GM23248 (cell line): ENCODE results near the gene AP1S3.

Experiments used
- EZH2 ChIP-seq: fragments of 200-600 bp; sonication (generic); IDR thresholded peaks from 2 replicates; pipeline ENCODE4 v1.6.1; 2018; ENCODE audit warnings: antibody characterized with exemption, mild to moderate bottlenecking; ENCODE audit not compliant: insufficient read depth, poor library complexity, severe bottlenecking
- EZH2phosphoT487 ChIP-seq: fragments of 200-600 bp; sonication (generic); IDR thresholded peaks from 2 replicates; pipeline ENCODE4 v1.6.1; 2018; ENCODE audit warnings: antibody characterized with exemption, moderate library complexity, mild to moderate bottlenecking, low read depth; ENCODE audit not compliant: insufficient read depth

- TF ChIP-seq EZH2: no peak
- TF ChIP-seq EZH2phosphoT487: no peak
Measured at GRCh38 chr2:223859070-223859469, 21.7 kb upstream of the AP1S3 start.
